IPS-18a (cell line): ENCODE measurements around the gene CMSS1.

Experiments
- H3K27ac ChIP-seq: one replicate; pipeline ENCODE4 v1.5.1; 2013; ENCODE audit warnings: low read length
- H3K27me3 ChIP-seq: one replicate; pipeline ENCODE4 v1.6.1; 2013; ENCODE audit warnings: mild to moderate bottlenecking, low read length; ENCODE audit not compliant: control insufficient read depth, insufficient read depth
- H3K36me3 ChIP-seq: one replicate; pipeline ENCODE4 v1.6.1; 2013; ENCODE audit warnings: low read depth, low read length; ENCODE audit not compliant: control insufficient read depth
- H3K4me1 ChIP-seq: one replicate; pipeline ENCODE4 v1.6.1; 2013; ENCODE audit warnings: low read depth, low read length; ENCODE audit not compliant: control insufficient read depth
- H3K4me3 ChIP-seq: one replicate; pipeline ENCODE4 v1.5.1; 2013; ENCODE audit warnings: low read length
- H3K9ac ChIP-seq: one replicate; pipeline ENCODE4 v1.6.1; 2013; ENCODE audit warnings: mild to moderate bottlenecking, low read length, moderate library complexity
- H3K9me3 ChIP-seq: one replicate; pipeline ENCODE4 v1.6.1; 2013; ENCODE audit warnings: low read depth, low read length; ENCODE audit not compliant: control insufficient read depth

The CMSS1 gene

GRCh38 chr3:99990179-99990578, 172.5 kb downstream of the CMSS1 start:
- H3K9me3 ChIP-seq = peaks cover 2% of the 10 kb centered on the region
- no peak overlapping the region for H3K4me3 ChIP-seq
- no peaks in the 10 kb centered on the region for H3K27me3 ChIP-seq
- H3K4me1 ChIP-seq = peaks cover 4% of the 10 kb centered on the region
- H3K27ac ChIP-seq = no peak overlapping the region
- H3K9ac ChIP-seq = no peak overlapping the region
- H3K36me3 ChIP-seq = no peaks in the 10 kb centered on the region

GRCh38 chr3:99997293-99997692, 179.6 kb downstream of the CMSS1 start:
- peaks cover 2% of the 10 kb centered on the region for H3K9me3 ChIP-seq
- no peaks in the 10 kb centered on the region for H3K4me1 ChIP-seq

GRCh38 chr3:99999536-99999935, 181.9 kb downstream of the CMSS1 start:
- Histone ChIP-seq H3K27me3 (no peaks in the 10 kb centered on the region), H3K9me3 (peaks cover under 1% of the 10 kb centered on the region), H3K27ac (no peak overlapping the region), H3K4me1 (no peaks in the 10 kb centered on the region), H3K9ac (no peak overlapping the region), H3K36me3 (no peaks in the 10 kb centered on the region), H3K4me3 (no peak overlapping the region)

More at GRCh38 chr3:99997293-99997692, 179.6 kb downstream of the CMSS1 start:
- Histone ChIP-seq H3K27me3 (no peaks in the 10 kb centered on the region), H3K4me3 (no peak overlapping the region), H3K36me3 (no peaks in the 10 kb centered on the region), H3K27ac (no peak overlapping the region), H3K9ac (no peak overlapping the region)

GRCh38 chr3:100001083-100001482, 183.4 kb downstream of the CMSS1 start:
- Histone ChIP-seq H3K4me3 (no peak overlapping the region), H3K36me3 (no peaks in the 10 kb centered on the region), H3K27me3 (no peaks in the 10 kb centered on the region), H3K9me3 (no peaks in the 10 kb centered on the region), H3K27ac (no peak overlapping the region), H3K4me1 (peaks cover 6% of the 10 kb centered on the region), H3K9ac (no peak overlapping the region)

GRCh38 chr3:100001526-100002270, 184.0 kb downstream of the CMSS1 start:
- no peaks in the 10 kb centered on the region for H3K36me3 ChIP-seq
- no peaks in the 10 kb centered on the region for H3K9me3 ChIP-seq
- no peak overlapping the region for H3K27ac ChIP-seq
- H3K4me1 ChIP-seq = peaks cover 12% of the 10 kb centered on the region
- no peaks in the 10 kb centered on the region for H3K27me3 ChIP-seq
- H3K4me3 ChIP-seq = no peak overlapping the region
- H3K9ac ChIP-seq = no peak overlapping the region

GRCh38 chr3:100002599-100003350, 185.1 kb downstream of the CMSS1 start:
- no peaks in the 10 kb centered on the region for H3K9me3 ChIP-seq
- no peaks in the 10 kb centered on the region for H3K36me3 ChIP-seq
- no peak overlapping the region for H3K4me3 ChIP-seq
- H3K27me3 ChIP-seq = no peaks in the 10 kb centered on the region
- no peak overlapping the region for H3K27ac ChIP-seq
- H3K9ac ChIP-seq = no peak overlapping the region
- peaks cover 14% of the 10 kb centered on the region for H3K4me1 ChIP-seq

GRCh38 chr3:100003609-100004503, 186.2 kb downstream of the CMSS1 start:
- no peak overlapping the region for H3K4me3 ChIP-seq
- no peaks in the 10 kb centered on the region for H3K36me3 ChIP-seq
- H3K9ac ChIP-seq = no peak overlapping the region
- peaks cover 14% of the 10 kb centered on the region for H3K4me1 ChIP-seq
- no peaks in the 10 kb centered on the region for H3K27me3 ChIP-seq
- H3K9me3 ChIP-seq = no peaks in the 10 kb centered on the region
- no peak overlapping the region for H3K27ac ChIP-seq

GRCh38 chr3:100004931-100005330, 187.3 kb downstream of the CMSS1 start:
- Histone ChIP-seq H3K27me3 (no peaks in the 10 kb centered on the region), H3K36me3 (no peaks in the 10 kb centered on the region), H3K9me3 (no peaks in the 10 kb centered on the region), H3K4me1 (peaks cover 14% of the 10 kb centered on the region), H3K4me3 (no peak overlapping the region), H3K9ac (no peak overlapping the region), H3K27ac (no peak overlapping the region)

GRCh38 chr3:100005665-100006393, 188.2 kb downstream of the CMSS1 start:
- Histone ChIP-seq H3K9ac (no peak overlapping the region), H3K4me3 (no peak overlapping the region), H3K36me3 (no peaks in the 10 kb centered on the region), H3K27me3 (no peaks in the 10 kb centered on the region), H3K9me3 (no peaks in the 10 kb centered on the region), H3K27ac (no peak overlapping the region), H3K4me1 (peaks cover 14% of the 10 kb centered on the region)

- Histone ChIP-seq H3K9ac (no peak overlapping the region), H3K27ac (no peak overlapping the region), H3K9me3 (no peaks in the 10 kb centered on the region), H3K4me1 (peaks cover 14% of the 10 kb centered on the region), H3K27me3 (no peaks in the 10 kb centered on the region), H3K36me3 (no peaks in the 10 kb centered on the region), H3K4me3 (no peak overlapping the region)
These were observed 189.1 kb downstream of the CMSS1 start for GRCh38 chr3:100006570-100007271.
